HCT116 (cell line): ENCODE results near the gene EDNRA.

Experiments
- CTCF ChIP-seq, 3 experiments: fragments of 200-600 bp in 1 of 3; sonication (generic) in 1 of 3; IDR thresholded peaks in 2 of 3; conservative IDR thresholded peaks in 1 of 3; 2 replicates each; pipeline ENCODE4 v1.5.1; 2012 to 2017; ENCODE audit warnings: low read depth in 2 of 3, low read length in 2 of 3, antibody characterized with exemption in 1 of 3, borderline replicate concordance in 1 of 3, control low read depth in 1 of 3, mild to moderate bottlenecking in 1 of 3, mixed read lengths in 1 of 3, mixed run types in 1 of 3, moderate library complexity in 1 of 3; ENCODE audit not compliant: insufficient read depth in 1 of 3
- EZH2 ChIP-seq: fragments of 200-600 bp; sonication (generic); IDR thresholded peaks from 2 replicates; pipeline ENCODE4 v1.6.1; 2017; ENCODE audit warnings: antibody characterized with exemption, mixed run types
- EZH2phosphoT487 ChIP-seq: fragments of 200-600 bp; IDR thresholded peaks from 2 replicates; pipeline ENCODE4 v1.6.1; 2018; ENCODE audit warnings: antibody characterized with exemption, borderline replicate concordance
- POLR2A ChIP-seq: IDR thresholded peaks from 2 replicates; pipeline ENCODE4 v1.7.0; 2011; ENCODE audit warnings: borderline replicate concordance; ENCODE audit not compliant: insufficient read depth, insufficient read length; ENCODE audit errors: extremely low read depth
- POLR2AphosphoS5 ChIP-seq: IDR thresholded peaks from 2 replicates; pipeline ENCODE4 v1.6.1; 2011; ENCODE audit warnings: mild to moderate bottlenecking, low read depth, low read length, moderate library complexity
- RAD21 ChIP-seq: IDR thresholded peaks from 2 replicates; pipeline ENCODE4 v1.6.1; 2012; ENCODE audit warnings: low read depth, mild to moderate bottlenecking
- SP1 ChIP-seq: IDR thresholded peaks from 2 replicates; pipeline ENCODE4 v1.6.1; 2012; ENCODE audit warnings: low read depth
- ZFX ChIP-seq: fragments of 450-650 bp; IDR thresholded peaks from 2 replicates; pipeline ENCODE4 v1.6.1; 2017

DNA sequence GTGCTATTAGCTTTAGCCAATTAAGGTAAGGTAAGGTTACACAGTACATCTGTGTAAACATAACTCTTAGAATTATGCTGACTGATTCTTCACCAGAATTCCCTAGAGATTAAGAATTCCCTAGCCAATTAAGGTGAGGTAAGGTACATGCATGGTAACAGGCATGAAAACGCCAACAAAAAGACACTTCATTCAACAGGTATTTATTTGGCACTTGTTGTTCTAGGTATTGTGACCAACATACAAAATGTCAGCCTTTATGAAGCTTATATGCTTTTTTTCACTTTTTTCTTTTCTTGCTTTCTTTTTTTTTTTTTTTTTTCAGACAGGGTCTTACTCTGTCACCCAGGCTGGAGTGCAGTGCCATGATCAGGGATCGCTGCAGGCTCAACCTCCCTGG lies 47.2 kb downstream of the EDNRA start:
- no peak for TF ChIP-seq POLR2A
- no peak for TF ChIP-seq SP1
- no peak for TF ChIP-seq EZH2
- TF ChIP-seq CTCF (IDR thresholded peaks at IDR 0.05 in 2 of 3, conservative IDR thresholded peaks at IDR 0.05 in 1 of 3; ENCODE audit: borderline replicate concordance in 1 of 3, insufficient read depth in 1 of 3, low read depth in 2 of 3, low read length in 2 of 3) = no peak
- no peak for TF ChIP-seq POLR2AphosphoS5
- TF ChIP-seq EZH2phosphoT487 = no peak
- no peak for TF ChIP-seq RAD21
- TF ChIP-seq ZFX = no peak
